DOHH2 (cell line): ENCODE data around the gene RGS13.

Experiments
- H3F3A ChIP-seq: fragments of 200-600 bp; sonication (generic), shearing (Covaris generic); 2 replicates; pipeline ENCODE4 v1.6.0; 2016; ENCODE audit warnings: antibody characterized with exemption, mild to moderate bottlenecking; ENCODE audit not compliant: control insufficient read depth, insufficient read depth
- H3K27ac ChIP-seq: fragments of 200-600 bp; sonication (generic); 2 replicates; pipeline ENCODE4 v1.5.1; 2014; ENCODE audit warnings: low read depth, mild to moderate bottlenecking, low read length, moderate library complexity
- H3K27me3 ChIP-seq: fragments of 200-600 bp; sonication (generic); 2 replicates; pipeline ENCODE4 v1.6.1; 2014; ENCODE audit warnings: mild to moderate bottlenecking, low read length, mixed read lengths; ENCODE audit not compliant: control insufficient read depth
- H3K36me3 ChIP-seq: fragments of 200-600 bp; sonication (generic); 2 replicates; pipeline ENCODE4 v1.6.1; 2014; ENCODE audit warnings: mild to moderate bottlenecking, low read length, moderate library complexity, mixed read lengths; ENCODE audit not compliant: control insufficient read depth
- H3K4me1 ChIP-seq: fragments of 200-600 bp; sonication (generic); 2 replicates; pipeline ENCODE4 v1.6.1; 2014; ENCODE audit warnings: mild to moderate bottlenecking, low read length, mixed read lengths; ENCODE audit not compliant: control insufficient read depth
- H3K4me2 ChIP-seq: fragments of 200-600 bp; sonication (generic); 2 replicates; pipeline ENCODE4 v1.6.0; 2014; ENCODE audit warnings: mild to moderate bottlenecking, low read length, moderate library complexity
- H3K4me3 ChIP-seq: fragments of 200-600 bp; sonication (generic); 2 replicates; pipeline ENCODE4 v1.5.1; 2014; ENCODE audit warnings: mild to moderate bottlenecking, low read length, mixed read lengths
- H3K79me2 ChIP-seq: fragments of 200-600 bp; sonication (generic); 2 replicates; pipeline ENCODE4 v1.6.1; 2014; ENCODE audit warnings: mild to moderate bottlenecking, low read length, mixed read lengths; ENCODE audit not compliant: control insufficient read depth
- H3K9me2 ChIP-seq: fragments of 200-600 bp; sonication (generic); replicated peaks from 2 replicates; pipeline ENCODE4 v1.6.1; 2014; ENCODE audit warnings: mild to moderate bottlenecking, low read length, mixed read lengths; ENCODE audit not compliant: control insufficient read depth
- H3K9me3 ChIP-seq: fragments of 200-600 bp; sonication (generic); 2 replicates; pipeline ENCODE4 v1.6.1; 2014; ENCODE audit warnings: antibody characterized with exemption, low read length, mixed read lengths; ENCODE audit not compliant: control insufficient read depth, insufficient read depth
- H4K20me1 ChIP-seq: fragments of 200-600 bp; sonication (generic); 2 replicates; pipeline ENCODE4 v1.6.0; 2014; ENCODE audit warnings: low read depth, mild to moderate bottlenecking, antibody characterized with exemption, low read length, moderate library complexity; ENCODE audit not compliant: control insufficient read depth, insufficient read depth
- CTCF ChIP-seq: fragments of 200-600 bp; sonication (generic); IDR thresholded peaks from one replicate; pipeline ENCODE4 v1.5.1; 2014; ENCODE audit warnings: antibody characterized with exemption, mild to moderate bottlenecking, low read depth, low read length; ENCODE audit not compliant: poor library complexity, severe bottlenecking
- EZH2phosphoT487 ChIP-seq: fragments of 200-600 bp; sonication (generic); IDR thresholded peaks from 2 replicates; pipeline ENCODE4 v1.6.1; 2017; ENCODE audit warnings: borderline replicate concordance, mild to moderate bottlenecking, antibody characterized with exemption, low read length, moderate library complexity, mixed read lengths

The RGS13 gene

GRCh38 chr1:192601567-192601966, 34.4 kb upstream of the RGS13 start:
- no peaks in the 10 kb centered on the region for H3K36me3 ChIP-seq
- no peaks in the 10 kb centered on the region for H3K9me3 ChIP-seq
- H3K79me2 ChIP-seq, result no peaks in the 10 kb centered on the region
- no peaks in the 10 kb centered on the region for H3K27me3 ChIP-seq
- peaks cover 28% of the 10 kb centered on the region for H3K4me1 ChIP-seq
- no peaks in the 10 kb centered on the region for H3K9me2 ChIP-seq
- no peak overlapping the region for H3K4me3 ChIP-seq
- TF ChIP-seq EZH2phosphoT487 (no peak), CTCF (no peak)
- H4K20me1 ChIP-seq, result no peaks in the 10 kb centered on the region
- no peak overlapping the region for H3K4me2 ChIP-seq
- 0 out of 2 replicates have a peak, but pooled peaks cover 2% of the 10 kb centered on the region for H3F3A ChIP-seq
- no peak overlapping the region for H3K27ac ChIP-seq

- no peaks in the 10 kb centered on the region for H3K9me3 ChIP-seq
- H3K4me2 ChIP-seq, result no peak overlapping the region
- TF ChIP-seq EZH2phosphoT487 (no peak), CTCF (no peak)
- no peaks in the 10 kb centered on the region for H3K36me3 ChIP-seq
- no peaks in the 10 kb centered on the region for H3K79me2 ChIP-seq
- H3K4me3 ChIP-seq, result no peak overlapping the region
- H3K27ac ChIP-seq, result no peak overlapping the region
- H3K27me3 ChIP-seq, result no peaks in the 10 kb centered on the region
- H4K20me1 ChIP-seq, result no peaks in the 10 kb centered on the region
- no peaks in the 10 kb centered on the region for H3K9me2 ChIP-seq
- 0 out of 2 replicates have a peak, but pooled peaks cover 2% of the 10 kb centered on the region for H3F3A ChIP-seq
- peaks cover 31% of the 10 kb centered on the region for H3K4me1 ChIP-seq
Measured at GRCh38 chr1:192602757-192603156, 33.2 kb upstream of the RGS13 start.

GRCh38 chr1:192603218-192603787, 32.6 kb upstream of the RGS13 start:
- Histone ChIP-seq H4K20me1 (no peaks in the 10 kb centered on the region), H3K9me2 (no peaks in the 10 kb centered on the region), H3K4me3 (no peak overlapping the region), H3K79me2 (no peaks in the 10 kb centered on the region), H3K9me3 (no peaks in the 10 kb centered on the region), H3F3A (0 out of 2 replicates have a peak, but pooled peaks cover 2% of the 10 kb centered on the region), H3K4me1 (peaks cover 37% of the 10 kb centered on the region), H3K36me3 (no peaks in the 10 kb centered on the region), H3K4me2 (no peak overlapping the region), H3K27me3 (no peaks in the 10 kb centered on the region), H3K27ac (no peak overlapping the region)
- TF ChIP-seq EZH2phosphoT487, result no peak
- no peak for TF ChIP-seq CTCF
